ENCODE data around the gene UFL1.

The UFL1 gene

DNA sequence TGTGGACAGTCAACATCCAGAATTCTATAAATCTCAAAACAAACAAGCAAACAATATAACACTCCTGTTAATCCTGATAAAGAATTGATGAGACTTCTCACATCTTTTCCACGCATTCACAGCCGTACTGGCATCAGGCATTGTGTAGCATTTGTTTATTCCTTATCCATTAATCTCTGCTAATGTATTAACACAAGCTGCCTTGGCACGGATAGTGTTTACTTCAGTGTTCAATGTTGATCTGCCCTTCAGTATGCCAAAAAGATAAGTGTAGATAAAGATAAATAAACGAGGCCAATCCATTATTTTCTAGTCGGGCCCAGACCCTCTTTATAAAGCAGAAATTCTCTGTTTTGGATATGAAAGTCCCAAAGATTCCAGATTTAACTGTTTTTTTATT is 16.1 kb downstream of the UFL1 start:
- Histone ChIP-seq H3K27ac (replicated peaks) (no peak overlapping the region), H3K4me3 (replicated peaks; ENCODE audit: insufficient read depth, low read length) (no peak overlapping the region), H3K27me3 (ENCODE audit: insufficient read depth, poor library complexity, severe bottlenecking) (no peaks in the 10 kb centered on the region)
- TF ChIP-seq SPI1 (IDR thresholded peaks at IDR 0.05; ENCODE audit: borderline replicate concordance, low read depth) (no peak), POLR2AphosphoS5 (IDR thresholded peaks at IDR 0.05; ENCODE audit: low read depth) (no peak), GABPA (IDR thresholded peaks at IDR 0.05; ENCODE audit: low read depth) (no peak)
- TF ChIP-seq, protein P1, sequence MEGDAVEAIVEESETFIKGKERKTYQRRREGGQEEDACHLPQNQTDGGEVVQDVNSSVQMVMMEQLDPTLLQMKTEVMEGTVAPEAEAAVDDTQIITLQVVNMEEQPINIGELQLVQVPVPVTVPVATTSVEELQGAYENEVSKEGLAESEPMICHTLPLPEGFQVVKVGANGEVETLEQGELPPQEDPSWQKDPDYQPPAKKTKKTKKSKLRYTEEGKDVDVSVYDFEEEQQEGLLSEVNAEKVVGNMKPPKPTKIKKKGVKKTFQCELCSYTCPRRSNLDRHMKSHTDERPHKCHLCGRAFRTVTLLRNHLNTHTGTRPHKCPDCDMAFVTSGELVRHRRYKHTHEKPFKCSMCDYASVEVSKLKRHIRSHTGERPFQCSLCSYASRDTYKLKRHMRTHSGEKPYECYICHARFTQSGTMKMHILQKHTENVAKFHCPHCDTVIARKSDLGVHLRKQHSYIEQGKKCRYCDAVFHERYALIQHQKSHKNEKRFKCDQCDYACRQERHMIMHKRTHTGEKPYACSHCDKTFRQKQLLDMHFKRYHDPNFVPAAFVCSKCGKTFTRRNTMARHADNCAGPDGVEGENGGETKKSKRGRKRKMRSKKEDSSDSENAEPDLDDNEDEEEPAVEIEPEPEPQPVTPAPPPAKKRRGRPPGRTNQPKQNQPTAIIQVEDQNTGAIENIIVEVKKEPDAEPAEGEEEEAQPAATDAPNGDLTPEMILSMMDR (IDR thresholded peaks at IDR 0.05; ENCODE audit: insufficient read depth, low read length) = no peak
- TF ChIP-seq, protein P2, sequence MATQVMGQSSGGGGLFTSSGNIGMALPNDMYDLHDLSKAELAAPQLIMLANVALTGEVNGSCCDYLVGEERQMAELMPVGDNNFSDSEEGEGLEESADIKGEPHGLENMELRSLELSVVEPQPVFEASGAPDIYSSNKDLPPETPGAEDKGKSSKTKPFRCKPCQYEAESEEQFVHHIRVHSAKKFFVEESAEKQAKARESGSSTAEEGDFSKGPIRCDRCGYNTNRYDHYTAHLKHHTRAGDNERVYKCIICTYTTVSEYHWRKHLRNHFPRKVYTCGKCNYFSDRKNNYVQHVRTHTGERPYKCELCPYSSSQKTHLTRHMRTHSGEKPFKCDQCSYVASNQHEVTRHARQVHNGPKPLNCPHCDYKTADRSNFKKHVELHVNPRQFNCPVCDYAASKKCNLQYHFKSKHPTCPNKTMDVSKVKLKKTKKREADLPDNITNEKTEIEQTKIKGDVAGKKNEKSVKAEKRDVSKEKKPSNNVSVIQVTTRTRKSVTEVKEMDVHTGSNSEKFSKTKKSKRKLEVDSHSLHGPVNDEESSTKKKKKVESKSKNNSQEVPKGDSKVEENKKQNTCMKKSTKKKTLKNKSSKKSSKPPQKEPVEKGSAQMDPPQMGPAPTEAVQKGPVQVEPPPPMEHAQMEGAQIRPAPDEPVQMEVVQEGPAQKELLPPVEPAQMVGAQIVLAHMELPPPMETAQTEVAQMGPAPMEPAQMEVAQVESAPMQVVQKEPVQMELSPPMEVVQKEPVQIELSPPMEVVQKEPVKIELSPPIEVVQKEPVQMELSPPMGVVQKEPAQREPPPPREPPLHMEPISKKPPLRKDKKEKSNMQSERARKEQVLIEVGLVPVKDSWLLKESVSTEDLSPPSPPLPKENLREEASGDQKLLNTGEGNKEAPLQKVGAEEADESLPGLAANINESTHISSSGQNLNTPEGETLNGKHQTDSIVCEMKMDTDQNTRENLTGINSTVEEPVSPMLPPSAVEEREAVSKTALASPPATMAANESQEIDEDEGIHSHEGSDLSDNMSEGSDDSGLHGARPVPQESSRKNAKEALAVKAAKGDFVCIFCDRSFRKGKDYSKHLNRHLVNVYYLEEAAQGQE (IDR thresholded peaks at IDR 0.05; ENCODE audit: insufficient replicate concordance, low read depth) = no peak
- DNase-seq (ENCODE audit: low read depth in 1 of 2, low spot score in 1 of 2) = no peak

DNA sequence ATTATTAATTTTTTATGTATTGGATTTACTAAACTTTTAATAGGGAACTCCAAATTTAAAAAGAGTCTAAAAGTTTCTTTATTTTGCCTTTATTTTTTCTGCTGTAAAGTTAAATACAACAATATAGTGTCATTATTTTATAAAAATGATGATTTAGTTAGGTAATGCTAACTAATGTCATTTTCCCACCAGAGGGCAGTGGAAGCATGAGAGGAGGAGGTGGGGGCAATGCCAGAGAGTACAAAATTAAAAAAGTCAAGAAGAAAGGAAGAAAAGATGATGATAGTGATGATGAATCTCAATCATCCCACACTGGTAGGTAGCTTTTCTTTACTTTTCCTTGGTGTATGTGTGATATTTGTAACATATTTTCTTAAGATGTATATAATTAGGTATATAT is 21.1 kb downstream of the UFL1 start:
- no peaks in the 10 kb centered on the region for H3K27me3 ChIP-seq (ENCODE audit: insufficient read depth, poor library complexity, severe bottlenecking)
- no peak for DNase-seq (ENCODE audit: low read depth in 1 of 2, low spot score in 1 of 2)
- no peak overlapping the region for H3K4me3 ChIP-seq (replicated peaks; ENCODE audit: insufficient read depth, low read length)
- TF ChIP-seq SPI1 (IDR thresholded peaks at IDR 0.05; ENCODE audit: borderline replicate concordance, low read depth) = no peak
- TF ChIP-seq GABPA (IDR thresholded peaks at IDR 0.05; ENCODE audit: low read depth) = no peak
- TF ChIP-seq POLR2AphosphoS5 (IDR thresholded peaks at IDR 0.05; ENCODE audit: low read depth) = no peak
- TF ChIP-seq, protein P1 (IDR thresholded peaks at IDR 0.05; ENCODE audit: insufficient read depth, low read length) = no peak
- TF ChIP-seq, protein P2 (IDR thresholded peaks at IDR 0.05; ENCODE audit: insufficient replicate concordance, low read depth) = no peak
- H3K27ac ChIP-seq (replicated peaks) = no peak overlapping the region

DNA sequence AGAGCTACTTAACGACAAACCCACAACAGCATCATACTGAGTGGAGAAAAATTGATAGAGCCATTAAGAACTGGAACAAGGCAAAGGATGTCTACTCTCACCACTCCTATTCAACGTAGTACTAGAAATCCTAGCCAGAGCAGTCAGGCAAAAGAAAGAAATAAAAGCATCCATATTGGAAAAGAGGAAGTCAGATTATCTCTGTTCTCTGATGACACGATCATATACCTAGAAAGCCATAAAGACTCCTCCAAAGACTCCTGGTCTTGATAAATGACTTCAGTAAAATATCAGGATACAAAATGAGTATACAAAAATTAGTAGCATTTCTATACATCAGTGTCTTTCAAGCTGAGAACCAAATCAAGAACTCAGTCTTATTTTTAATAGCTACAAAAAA is 24.3 kb downstream of the UFL1 start:
- TF ChIP-seq GABPA (IDR thresholded peaks at IDR 0.05; ENCODE audit: low read depth) (no peak), POLR2AphosphoS5 (IDR thresholded peaks at IDR 0.05; ENCODE audit: low read depth) (no peak), SPI1 (IDR thresholded peaks at IDR 0.05; ENCODE audit: borderline replicate concordance, low read depth) (peak; percentile 66; the same call in 1 of the 2 replicates)
- TF ChIP-seq, protein P1 (IDR thresholded peaks at IDR 0.05; ENCODE audit: insufficient read depth, low read length) = no peak
- TF ChIP-seq, protein P2 (IDR thresholded peaks at IDR 0.05; ENCODE audit: insufficient replicate concordance, low read depth) = no peak
- Histone ChIP-seq H3K27ac (replicated peaks) (no peak overlapping the region), H3K4me3 (replicated peaks; ENCODE audit: insufficient read depth, low read length) (no peak overlapping the region), H3K27me3 (ENCODE audit: insufficient read depth, poor library complexity, severe bottlenecking) (no peaks in the 10 kb centered on the region)
- no peak for DNase-seq (ENCODE audit: low read depth in 1 of 2, low spot score in 1 of 2)
